ENCODE results near the gene NEDD4.

NEDD4 gene

GRCh38 chr15:55993111-55993803 lies at the start of gene NEDD4 (continued):
- peak; percentile 67 for TF ChIP-seq ZNF398 (tag by site-specific recombination; IDR thresholded peaks at IDR 0.05)
- TF ChIP-seq CTCF (tag by site-specific recombination; IDR thresholded peaks at IDR 0.05): peak; percentile 70
- peak; percentile 40; the same call in 1 of the 2 replicates for TF ChIP-seq FEZF1 (tag by site-specific recombination; IDR thresholded peaks at IDR 0.05)
- no peak for TF ChIP-seq ZNF221 (tag by site-specific recombination; IDR thresholded peaks at IDR 0.05; ENCODE audit: borderline replicate concordance)
- TF ChIP-seq ZIC2 (tag by site-specific recombination; IDR thresholded peaks at IDR 0.05): peak; percentile 43; the same call in 1 of the 2 replicates
- TF ChIP-seq MZF1 (tag by site-specific recombination; IDR thresholded peaks at IDR 0.05; ENCODE audit: borderline replicate concordance): no peak
- peak; percentile 70 for TF ChIP-seq PRDM10 (tag by site-specific recombination; IDR thresholded peaks at IDR 0.05)
- peak; percentile 29; the same call in 1 of the 2 replicates for TF ChIP-seq ZNF600 (tag by site-specific recombination; IDR thresholded peaks at IDR 0.05)
- no peak for TF ChIP-seq ZNF433 (tag by site-specific recombination; IDR thresholded peaks at IDR 0.05; ENCODE audit: low read depth)
- TF ChIP-seq ZNF560 (tag by site-specific recombination; IDR thresholded peaks at IDR 0.05; ENCODE audit: borderline replicate concordance): no peak
- 0 out of 2 replicates have a peak, but pooled peaks have one; percentile 30 for TF ChIP-seq SP3 (tag by site-specific recombination; IDR thresholded peaks at IDR 0.05)
- peak; percentile 57 for TF ChIP-seq KLF9 (tag by site-specific recombination; IDR thresholded peaks at IDR 0.05; ENCODE audit: low read depth)
- peak; percentile 95 for TF ChIP-seq ZNF513 (tag by site-specific recombination; IDR thresholded peaks at IDR 0.05)
- TF ChIP-seq ZNF514 (tag by site-specific recombination; IDR thresholded peaks at IDR 0.05): no peak
- no peak for TF ChIP-seq BCL11B (tag by site-specific recombination; IDR thresholded peaks at IDR 0.05; ENCODE audit: low read depth)
- peak; percentile 60 for TF ChIP-seq PATZ1 (tag by site-specific recombination; IDR thresholded peaks at IDR 0.05)
- peak; percentile 58 for TF ChIP-seq SP2 (tag by site-specific recombination; IDR thresholded peaks at IDR 0.05)
- TF ChIP-seq PRDM2 (tag by site-specific recombination; IDR thresholded peaks at IDR 0.05; ENCODE audit: borderline replicate concordance): no peak
- no peak for TF ChIP-seq ZNF521 (tag by site-specific recombination; IDR thresholded peaks at IDR 0.05)
- TF ChIP-seq GFI1B (tag by site-specific recombination; IDR thresholded peaks at IDR 0.05): no peak
- TF ChIP-seq GLIS1 (tag by site-specific recombination; IDR thresholded peaks at IDR 0.05): peak; percentile 65
- TF ChIP-seq ZNF202 (tag by site-specific recombination; IDR thresholded peaks at IDR 0.05; ENCODE audit: borderline replicate concordance): no peak
